Psoas muscle (tissue), 8 donors: ENCODE results near the gene KCNT1. TPM values are rescaled to one million over a fixed set of nuclear protein-coding genes. Genes with fewer than 3 reads are reported as not detected.

ENCODE experiments used
- ATAC-seq, 4 donors: fragments of 200-7000 bp; cut with Tn5 transposase; one replicate each; pipeline ENCODE4 v1.9.1; 2020; ENCODE audit warnings: moderate library complexity in 3 of 4, mild to moderate bottlenecking in 2 of 4
- DNase-seq, 2 donors: peaks; one replicate each; pipeline ENCODE4 v3.0.0-alpha.2; 2020
- H3K27ac ChIP-seq: fragments of 200-600 bp; one replicate; pipeline ENCODE4 v1.8.0; 2022
- H3K27me3 ChIP-seq, 3 donors: fragments of 200-600 bp in 1 of 3; one replicate each; pipeline versions ENCODE4 v1.6.1 to v1.8.0; 2013 to 2022; ENCODE audit warnings: low read length in 2 of 3, mild to moderate bottlenecking in 2 of 3, moderate library complexity in 1 of 3; ENCODE audit not compliant: insufficient read depth in 3 of 3
- H3K36me3 ChIP-seq, 2 donors: fragments of 200-600 bp in 1 of 2; one replicate each; pipeline versions ENCODE4 v1.6.1 to v1.8.0; 2013 to 2022; ENCODE audit warnings: low read depth in 1 of 2, mild to moderate bottlenecking in 1 of 2, moderate library complexity in 1 of 2; ENCODE audit not compliant: insufficient read depth in 1 of 2
- H3K4me1 ChIP-seq: fragments of 200-600 bp; one replicate; pipeline ENCODE4 v1.8.0; 2022
- H3K4me3 ChIP-seq: fragments of 200-600 bp; one replicate; pipeline ENCODE4 v1.8.0; 2022; ENCODE audit warnings: mild to moderate bottlenecking
- H3K9me3 ChIP-seq: fragments of 200-600 bp; one replicate; pipeline ENCODE4 v1.8.0; 2022
- WGBS, 3 donors: extraction: QIAGEN DNeasy Blood & Tissue Kit; methylation state at CpG; one replicate each; pipeline versions ENCODE4 v1.1.6 to v1.1.7; 2013; 5-methylcytosine and 5-hydroxymethylcytosine counted together
- intact Hi-C, 2 donors: fragments of 100-400 bp; cut with DNase I; formaldehyde crosslinking; loops; one replicate each; pipeline versions ENCODE4 v1.11.0 to v1.14.2; 2022
- polyA plus RNA-seq, 3 donors: library from polyadenylated mRNA; stranded (reverse); fragments of 200-250 nt; gene quantifications; one replicate each; pipeline ENCODE4 v1.2.3, GENCODE V29; 2013
- total RNA-seq, 4 donors: library from RNA; stranded (reverse); fragmentation: NEBNext Ultra II Directional in 2 of 4; extraction: Animal tissue kit (Norgen Biotek cat#: 25700) in 2 of 4; gene quantifications; one replicate each; pipeline versions ENCODE4 v1.2.1 to v1.2.4, GENCODE V29; 2021 to 2023
- TF ChIP-seq, protein P1 (sequence below): fragments of 200-600 bp; IDR thresholded peaks from one replicate; pipeline ENCODE4 v1.8.0; 2022; ENCODE audit warnings: antibody characterized with exemption
- donor health status: healthy with polysubstance abuse.
- donor health status: DM: no; HTN: no; CAD: no; lungs with moderate emphysema.
- donor health status: Bipolar disorder and iron deficiency.
- donor health status: healthy.
- donor health status: DM: yes; HTN: yes; CAD: no.
- donor health status: DM: no; HTN: no; CAD: no.
- donor health status: DM: no; HTN: no; CAD: no.
- donor health status: DM: yes; HTN: yes; CAD: no.

The KCNT1 gene
- total and polyA plus RNA-seq, 7 donors, result 1.1 to 15.0 (median 10.3) TPM

DNA sequence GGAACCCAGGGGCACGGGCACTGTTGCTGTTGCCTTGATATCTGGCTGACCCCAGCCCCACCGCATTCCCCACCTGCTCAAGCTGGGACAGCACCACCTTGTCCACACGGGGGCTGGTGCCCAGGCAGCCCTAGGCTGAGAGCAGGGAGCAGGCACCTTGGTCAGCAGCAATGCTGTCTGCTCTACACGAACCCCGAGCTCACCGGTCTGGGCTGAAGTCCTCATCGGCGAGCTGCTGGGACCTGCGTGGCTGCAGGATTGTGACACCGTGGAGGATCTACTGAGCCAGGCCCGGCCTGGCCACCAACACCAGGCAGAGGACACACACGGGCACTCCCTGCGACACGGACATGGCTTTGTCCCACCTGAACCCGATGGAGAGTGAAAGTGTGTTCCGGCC, 78.1 kb downstream of the KCNT1 start:
- intact Hi-C loops, result no loop called here
- TF ChIP-seq, protein P1, sequence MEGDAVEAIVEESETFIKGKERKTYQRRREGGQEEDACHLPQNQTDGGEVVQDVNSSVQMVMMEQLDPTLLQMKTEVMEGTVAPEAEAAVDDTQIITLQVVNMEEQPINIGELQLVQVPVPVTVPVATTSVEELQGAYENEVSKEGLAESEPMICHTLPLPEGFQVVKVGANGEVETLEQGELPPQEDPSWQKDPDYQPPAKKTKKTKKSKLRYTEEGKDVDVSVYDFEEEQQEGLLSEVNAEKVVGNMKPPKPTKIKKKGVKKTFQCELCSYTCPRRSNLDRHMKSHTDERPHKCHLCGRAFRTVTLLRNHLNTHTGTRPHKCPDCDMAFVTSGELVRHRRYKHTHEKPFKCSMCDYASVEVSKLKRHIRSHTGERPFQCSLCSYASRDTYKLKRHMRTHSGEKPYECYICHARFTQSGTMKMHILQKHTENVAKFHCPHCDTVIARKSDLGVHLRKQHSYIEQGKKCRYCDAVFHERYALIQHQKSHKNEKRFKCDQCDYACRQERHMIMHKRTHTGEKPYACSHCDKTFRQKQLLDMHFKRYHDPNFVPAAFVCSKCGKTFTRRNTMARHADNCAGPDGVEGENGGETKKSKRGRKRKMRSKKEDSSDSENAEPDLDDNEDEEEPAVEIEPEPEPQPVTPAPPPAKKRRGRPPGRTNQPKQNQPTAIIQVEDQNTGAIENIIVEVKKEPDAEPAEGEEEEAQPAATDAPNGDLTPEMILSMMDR, result no peak
- no peak for DNase-seq
- Histone ChIP-seq H3K4me3 (no peak overlapping the region), H3K36me3 (peaks cover 0 to 19% of the 10 kb centered on the region in 2 donors), H3K4me1 (no peaks in the 10 kb centered on the region), H3K27me3 (no peaks in the 10 kb centered on the region), H3K27ac (no peak overlapping the region), H3K9me3 (no peaks in the 10 kb centered on the region)
- 86 to 87% (median 86%) methylated on average over 16 of the region's 16 CpGs for WGBS, 3 donors
- ATAC-seq, result no peak

DNA sequence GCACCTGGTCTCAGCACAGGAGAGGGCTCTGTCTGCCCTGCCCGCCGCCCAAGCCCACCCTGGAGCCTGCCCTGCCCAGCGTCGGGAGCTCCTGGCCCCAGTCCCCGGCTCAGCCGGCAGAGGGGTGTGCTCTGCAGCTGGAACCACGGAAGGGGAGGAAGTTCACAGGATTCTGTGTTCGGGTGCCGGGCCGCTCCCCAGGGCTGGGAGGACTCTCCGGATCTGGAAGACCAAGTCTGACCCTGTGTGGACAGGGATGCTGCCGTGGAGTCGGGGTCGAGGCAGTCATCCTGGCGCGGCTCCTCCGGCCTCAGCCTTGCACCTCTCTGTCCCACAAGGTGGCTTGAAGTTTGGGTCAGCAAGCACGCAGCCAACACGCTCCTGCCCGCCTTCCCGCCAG, 78.6 kb downstream of the KCNT1 start:
- TF ChIP-seq, protein P1, result no peak
- Histone ChIP-seq H3K4me1 (no peaks in the 10 kb centered on the region), H3K27ac (no peak overlapping the region), H3K36me3 (peaks cover 0 to 16% of the 10 kb centered on the region in 2 donors), H3K27me3 (no peaks in the 10 kb centered on the region), H3K4me3 (no peak overlapping the region), H3K9me3 (no peaks in the 10 kb centered on the region)
- DNase-seq (no peak), ATAC-seq (no peak)
- intact Hi-C loops, result no loop called here
- WGBS, 3 donors, result 78 to 84% (median 83%) methylated on average over 20 to 21 of the region's 21 CpGs

DNA sequence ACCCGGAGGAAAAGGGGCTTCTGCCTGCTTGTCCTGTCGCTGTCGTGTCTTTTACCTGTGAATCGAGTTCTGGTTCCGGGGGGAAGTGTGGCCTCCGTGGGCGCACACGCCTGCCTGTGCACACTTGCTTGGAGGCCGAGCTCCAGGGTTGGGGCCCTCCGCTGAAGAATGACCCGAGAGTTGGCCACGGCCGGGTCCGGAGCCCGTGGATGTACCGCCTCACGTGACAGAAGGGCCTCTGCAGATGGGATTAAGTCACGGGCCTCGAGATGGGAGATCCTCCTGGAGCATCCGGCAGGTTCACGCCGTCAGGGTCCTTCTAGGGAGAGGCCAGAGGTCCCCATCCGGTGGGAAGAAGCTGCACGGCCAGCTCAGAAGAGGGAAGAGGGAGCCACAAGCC, 81.0 kb downstream of the KCNT1 start:
- no peak for DNase-seq
- Histone ChIP-seq H3K9me3 (no peaks in the 10 kb centered on the region), H3K4me1 (no peaks in the 10 kb centered on the region), H3K36me3 (peaks cover 0 to 14% of the 10 kb centered on the region in 2 donors), H3K27me3 (no peaks in the 10 kb centered on the region), H3K4me3 (no peak overlapping the region), H3K27ac (no peak overlapping the region)
- intact Hi-C loops, result no loop called here
- TF ChIP-seq, protein P1, result no peak
- WGBS, 3 donors, result 92 to 95% (median 93%) methylated on average over 24 of the region's 24 CpGs
- no peak for ATAC-seq

DNA sequence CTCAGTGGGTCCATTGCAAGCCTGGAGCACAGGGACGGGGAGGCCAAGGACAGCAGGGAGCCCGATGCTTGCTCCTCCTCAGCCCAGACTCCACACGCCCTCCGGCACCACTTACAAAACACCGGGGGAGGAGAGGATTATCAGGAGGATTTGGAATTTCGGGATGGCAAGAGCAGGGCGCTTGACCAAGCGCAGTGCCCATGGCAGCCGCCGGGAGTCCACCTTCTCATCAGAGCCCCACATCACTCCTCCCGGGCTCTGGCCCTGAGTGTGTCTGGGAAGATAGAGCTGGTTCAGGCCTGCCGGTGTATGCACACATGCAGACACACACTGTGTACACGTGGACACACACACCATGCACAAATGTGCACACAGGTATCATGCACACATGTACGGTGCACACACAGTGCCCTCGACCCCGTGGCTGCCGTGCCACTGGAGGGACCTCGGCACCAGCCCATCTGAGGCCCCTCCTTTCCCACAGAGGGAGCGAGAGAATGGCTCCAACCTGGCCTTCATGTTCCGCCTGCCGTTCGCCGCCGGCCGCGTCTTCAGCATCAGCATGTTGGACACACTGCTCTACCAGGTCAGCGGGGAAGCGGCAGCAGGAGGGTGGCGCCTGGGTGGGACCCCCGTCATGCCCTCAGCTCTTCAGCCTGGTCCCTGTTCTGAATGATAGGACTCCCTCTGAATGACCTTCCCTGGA, 81.7 kb downstream of the KCNT1 start:
- TF ChIP-seq, protein P1, result no peak
- no peaks in the 10 kb centered on the region for H3K9me3 ChIP-seq
- peaks cover 0 to 14% of the 10 kb centered on the region in 2 donors for H3K36me3 ChIP-seq
- ATAC-seq, result no peak
- no peaks in the 10 kb centered on the region for H3K4me1 ChIP-seq
- WGBS, 3 donors, result 86 to 90% (median 89%) methylated on average over 30 of the region's 30 CpGs
- no peak overlapping the region for H3K4me3 ChIP-seq
- H3K27ac ChIP-seq, result no peak overlapping the region
- H3K27me3 ChIP-seq, result no peaks in the 10 kb centered on the region
- intact Hi-C loops, result no loop called here
- no peak for DNase-seq
